NCI-H345 treated with DMSO at 0.1 percent for 48 hours (cell line): ENCODE results near the gene SMARCAL1.
"Not testable (repeated sequence)": the region's sequence is repeated elsewhere in the genome, so short reads cannot be mapped to it uniquely, and the experiment has no call there.

Source experiments
- DNase-seq: peaks from one replicate; lab custom pipeline; 2025; ENCODE audit not compliant: unreplicated experiment; lab: John Stamatoyannopoulos, UW

The SMARCAL1 gene

GRCh38 chr2:216412022-216412999, at the start of gene SMARCAL1:
Gene SMARCAL1 (plus strand): TSS chr2:216412484. CDS start chr2:216414705, 2,221 bp downstream.
- DNase-seq = peak; percentile 97

DNA sequence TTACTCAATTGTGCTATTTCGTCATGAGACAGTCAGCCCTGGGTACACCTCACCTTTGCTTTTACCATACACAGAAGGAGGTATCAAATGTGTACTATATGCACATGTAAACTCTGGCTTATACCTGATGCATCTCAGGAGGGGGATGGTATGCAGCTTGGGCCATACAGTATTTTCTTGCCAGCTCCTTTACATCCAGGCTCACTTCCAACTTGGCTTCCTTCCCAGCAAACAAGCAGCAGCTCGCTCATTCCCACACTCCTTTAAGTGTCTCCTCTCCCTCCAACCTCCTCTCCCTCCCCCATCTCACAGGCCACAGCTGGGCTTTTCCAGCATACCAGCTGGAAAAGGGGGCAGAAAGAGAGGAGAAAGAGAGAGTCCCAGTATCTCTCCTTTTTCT, 49.6 kb upstream of the SMARCAL1 start:
- DNase-seq = no peak

- no peak for DNase-seq
These were observed 49.1 kb upstream of the SMARCAL1 start for GRCh38 chr2:216363221-216363620.

DNA sequence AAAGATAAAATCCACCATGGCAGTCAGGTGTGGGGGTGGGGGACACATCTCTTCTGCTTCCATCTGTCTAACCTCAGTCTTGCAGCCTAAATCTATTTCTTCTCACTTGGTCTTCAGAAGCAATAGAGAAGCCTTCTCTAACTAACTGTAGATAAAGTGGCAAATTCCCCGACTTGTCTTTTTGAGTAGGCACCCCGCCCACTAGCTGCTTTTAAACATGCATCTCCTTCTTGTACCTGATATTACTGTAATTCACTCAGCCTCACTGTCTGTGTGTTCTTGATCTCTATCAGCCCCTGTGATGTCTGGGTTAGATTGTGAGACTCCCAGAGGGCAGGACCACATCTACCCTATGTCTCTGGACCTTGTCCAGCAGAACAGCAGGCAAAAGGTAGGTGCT, 46.8 kb upstream of the SMARCAL1 start:
- DNase-seq = no peak

- DNase-seq = no peak
These were observed 45.4 kb upstream of the SMARCAL1 start for GRCh38 chr2:216366777-216367471.

DNA sequence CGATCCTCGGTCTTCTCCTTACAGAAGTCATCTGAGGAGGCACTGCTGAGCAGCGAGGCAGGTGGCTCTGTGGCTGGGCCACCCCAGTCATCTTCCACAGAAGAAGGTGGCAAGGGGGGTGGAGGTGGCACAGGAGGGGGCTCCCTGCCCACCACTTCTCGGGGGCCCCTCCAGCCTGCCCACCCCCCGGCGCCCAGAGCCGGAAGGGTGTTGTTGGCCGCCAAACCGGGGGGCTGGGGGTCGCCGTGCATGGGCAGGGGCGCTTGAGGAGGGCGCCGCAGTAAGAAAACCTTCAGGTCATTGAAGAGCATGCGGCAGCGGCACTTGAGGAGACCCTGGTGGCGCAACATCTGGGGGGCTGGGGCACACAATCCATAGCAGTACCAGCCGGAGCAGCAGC, 42.5 kb upstream of the SMARCAL1 start:
- no peak for DNase-seq

- no peak for DNase-seq
These were observed 41.1 kb upstream of the SMARCAL1 start for GRCh38 chr2:216370961-216371712.

- peak; percentile 77 for DNase-seq
These were observed 40.3 kb upstream of the SMARCAL1 start, which contains the start of gene MARCHF4 for GRCh38 chr2:216371721-216372702. Gene MARCHF4 (minus strand): TSS chr2:216372483. CDS start chr2:216370260, 2,223 bp downstream.

DNA sequence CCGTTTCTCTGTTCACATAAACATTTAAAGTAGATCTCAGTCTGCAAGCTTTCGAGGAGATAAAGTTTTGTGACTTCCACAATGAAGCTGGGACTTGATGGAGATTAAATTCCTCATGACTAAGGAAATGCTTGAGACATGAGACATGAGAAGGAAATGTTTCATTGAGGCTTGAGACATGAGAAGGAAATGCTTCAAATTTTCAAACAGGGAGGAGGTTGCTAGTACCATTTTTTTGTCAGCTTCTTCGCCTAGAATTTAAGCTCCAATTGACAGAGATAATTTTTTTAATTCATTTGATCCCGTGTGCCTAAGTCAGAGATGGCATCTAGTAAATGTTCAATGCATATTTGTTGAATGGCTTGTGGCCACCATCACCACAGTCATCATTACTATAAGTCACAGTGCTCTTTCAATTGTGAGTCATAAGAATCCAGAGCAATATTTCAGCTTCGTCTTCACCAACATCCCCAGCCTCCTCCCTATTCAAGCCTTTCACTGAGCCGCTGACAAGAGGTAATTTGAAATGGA, 39.5 kb upstream of the SMARCAL1 start:
- no peak for DNase-seq

GRCh38 chr2:216373896-216374295, 38.4 kb upstream of the SMARCAL1 start:
- no peak for DNase-seq

- no peak for DNase-seq
These were observed 37.0 kb upstream of the SMARCAL1 start for GRCh38 chr2:216375286-216375685.

GRCh38 chr2:216379977-216380376, 32.3 kb upstream of the SMARCAL1 start:
- no peak for DNase-seq

GRCh38 chr2:216384409-216384808, 27.9 kb upstream of the SMARCAL1 start:
- not testable (repeated sequence) for DNase-seq

DNA sequence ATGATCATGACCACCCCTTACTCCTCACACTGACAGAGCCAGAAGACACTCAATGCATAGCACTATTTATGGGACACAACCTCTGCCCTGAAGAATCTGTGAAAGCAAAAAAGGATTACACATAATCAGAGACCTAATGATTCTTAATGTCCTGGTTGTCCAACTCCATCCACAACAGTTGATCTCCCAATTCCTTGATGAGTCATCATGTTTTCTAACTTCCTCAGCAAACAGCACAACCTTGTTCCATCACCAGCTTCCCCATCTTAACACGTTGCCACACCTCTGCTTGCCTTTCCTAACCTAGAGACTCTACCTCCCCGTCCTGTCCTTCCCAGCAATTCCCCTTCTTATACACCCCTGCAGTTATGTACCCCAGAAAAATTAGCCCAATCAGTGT, 26.8 kb upstream of the SMARCAL1 start:
- DNase-seq = no peak

- no peak for DNase-seq
These were observed 25.0 kb upstream of the SMARCAL1 start for GRCh38 chr2:216387262-216387661.

DNA sequence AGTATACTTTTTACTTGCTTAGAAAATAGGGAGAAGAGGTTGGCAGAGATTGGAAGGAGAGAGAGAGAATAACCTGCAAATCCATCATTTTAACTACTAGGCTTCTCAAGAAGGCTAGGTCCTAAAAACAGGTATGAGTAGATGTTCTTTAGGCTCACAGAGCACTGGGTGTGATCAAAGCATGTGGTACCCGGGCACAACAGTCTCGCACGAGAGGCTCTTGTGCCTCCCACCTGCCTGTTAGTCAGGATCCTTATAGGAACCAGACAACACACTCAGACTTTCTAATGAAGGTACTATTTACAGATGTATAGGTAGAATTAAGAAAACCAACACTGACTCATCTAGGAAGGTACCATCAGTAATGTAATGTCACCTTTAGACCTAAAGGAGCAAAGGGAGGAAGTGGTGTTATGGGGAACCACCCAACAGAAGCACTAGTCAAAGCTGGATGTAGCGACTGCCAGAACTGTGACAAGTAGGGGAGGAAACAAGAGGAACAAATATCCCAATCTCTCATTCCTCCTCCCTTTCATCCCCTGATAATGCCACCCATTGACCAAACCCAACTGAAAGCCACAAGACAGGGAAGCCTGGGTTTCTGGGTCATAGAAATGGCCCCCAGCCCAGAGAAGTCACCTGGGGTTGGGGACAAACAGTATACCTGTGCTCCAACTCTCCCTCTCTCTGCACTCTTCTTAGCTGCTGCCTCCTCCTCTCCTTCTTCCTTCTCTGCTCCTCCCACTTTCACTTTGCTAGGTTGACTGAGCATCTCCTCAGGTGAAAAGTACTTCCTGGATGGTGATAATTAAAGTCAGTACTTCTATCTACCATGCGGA, 24.0 kb upstream of the SMARCAL1 start:
- no peak for DNase-seq

DNA sequence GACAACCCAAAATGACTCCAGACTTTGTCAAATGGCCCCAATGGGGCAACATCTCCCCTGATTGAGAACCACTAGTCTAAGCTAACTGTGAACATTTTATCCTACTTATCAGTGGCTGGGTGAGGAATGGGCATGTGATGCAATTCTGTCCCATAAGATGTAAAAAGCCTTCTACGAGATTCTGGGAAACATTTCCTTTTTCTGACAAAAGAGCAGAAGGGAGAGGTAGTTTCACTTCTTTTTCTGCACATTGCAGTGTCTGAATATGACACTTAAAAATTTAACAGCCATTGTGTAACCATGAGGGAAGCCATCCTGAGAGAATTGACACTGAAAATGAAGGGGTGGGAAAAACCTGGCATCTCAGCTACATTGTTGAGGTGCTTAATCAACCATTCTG, 22.7 kb upstream of the SMARCAL1 start:
- DNase-seq = no peak

- no peak for DNase-seq
These were observed 20.9 kb upstream of the SMARCAL1 start for GRCh38 chr2:216391401-216391800.

DNA sequence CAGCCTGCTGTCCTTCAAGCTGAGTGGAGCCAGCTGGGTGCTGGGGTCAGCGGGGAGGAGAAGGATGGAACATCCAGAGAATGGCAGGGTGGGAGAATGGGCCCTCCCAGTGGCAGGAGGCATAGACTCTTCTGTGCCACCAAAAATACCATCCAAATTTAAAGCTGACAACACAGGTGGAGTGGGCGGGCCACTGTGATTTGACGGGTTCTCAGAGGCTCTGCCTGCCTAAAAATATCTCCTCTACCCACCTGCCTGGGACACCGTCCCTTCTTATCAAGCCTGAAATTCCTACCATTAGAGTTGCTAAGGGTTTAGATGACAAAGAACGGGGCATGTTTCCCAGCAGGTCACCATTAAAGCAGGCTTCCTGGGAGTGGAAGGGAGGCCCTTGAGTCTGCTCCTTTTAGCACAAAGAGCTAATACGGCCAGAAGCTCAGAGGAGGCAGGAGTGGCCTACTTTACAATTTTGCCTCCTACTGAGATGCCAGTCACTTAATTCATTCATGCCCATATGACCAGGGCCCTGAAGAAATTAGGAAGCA, 20.2 kb upstream of the SMARCAL1 start:
- no peak for DNase-seq
